HL-60/S4 treated with retinoic acid at 250 ng/mL for 4 days and 3 days (cell line): Measurements from ENCODE around the gene MAPKBP1.

Source experiments
- in situ Hi-C: fragments of 300-500 bp; cut with MboI; formaldehyde crosslinking; loops from 2 replicates; pipeline ENCODE4 v1.7.0; 2022; ENCODE audit warnings: low sequenced_read_pairs

MAPKBP1 gene

GRCh38 chr15:41862515-41863116 lies 88.3 kb downstream of the MAPKBP1 start:
- in situ Hi-C loops: no loop called here

GRCh38 chr15:41865490-41866055 lies 91.3 kb downstream of the MAPKBP1 start:
- in situ Hi-C loops: no loop called here

- in situ Hi-C loops: no loop called here
These were observed 92.0 kb downstream of the MAPKBP1 start for GRCh38 chr15:41866263-41866703.

GRCh38 chr15:41866872-41867579 lies 92.7 kb downstream of the MAPKBP1 start:
- in situ Hi-C loops: no loop called here

- in situ Hi-C loops: no loop called here
These were observed 94.0 kb downstream of the MAPKBP1 start for GRCh38 chr15:41868321-41868720.

- in situ Hi-C loops: no loop called here
These were observed 95.7 kb downstream of the MAPKBP1 start for GRCh38 chr15:41869770-41870688.

GRCh38 chr15:41870689-41871081 lies 96.4 kb downstream of the MAPKBP1 start:
- in situ Hi-C loops: no loop called here

- in situ Hi-C loops: no loop called here
These were observed 97.1 kb downstream of the MAPKBP1 start for GRCh38 chr15:41871175-41871905.

DNA sequence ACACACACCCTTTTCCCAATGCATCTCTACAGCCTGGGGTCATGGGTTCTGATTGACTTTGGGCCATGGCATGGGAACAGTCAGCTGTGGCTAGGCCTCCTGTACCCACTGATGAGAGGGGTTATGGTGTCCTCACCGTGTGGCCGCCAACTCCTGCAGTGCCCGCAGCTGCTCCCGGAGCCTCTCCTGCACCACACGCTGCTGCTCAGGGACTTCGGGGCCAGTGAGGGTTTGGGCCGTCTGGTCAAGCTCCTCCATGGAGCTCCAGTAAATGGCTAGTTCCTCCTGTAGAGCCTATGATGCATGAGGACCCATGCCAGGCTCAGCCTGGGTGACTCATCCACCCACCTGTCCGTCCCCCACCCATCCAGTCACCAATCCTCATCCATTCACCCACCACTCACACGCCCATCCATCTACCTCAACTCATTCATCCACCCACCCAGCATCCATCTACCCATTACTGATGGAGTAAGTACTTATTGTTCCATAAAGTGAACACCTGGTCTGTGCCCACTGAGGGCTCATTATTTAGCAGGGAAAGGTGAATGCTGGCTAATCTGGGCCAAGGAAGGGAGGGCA lies 98.0 kb downstream of the MAPKBP1 start:
- in situ Hi-C loops: no loop called here

DNA sequence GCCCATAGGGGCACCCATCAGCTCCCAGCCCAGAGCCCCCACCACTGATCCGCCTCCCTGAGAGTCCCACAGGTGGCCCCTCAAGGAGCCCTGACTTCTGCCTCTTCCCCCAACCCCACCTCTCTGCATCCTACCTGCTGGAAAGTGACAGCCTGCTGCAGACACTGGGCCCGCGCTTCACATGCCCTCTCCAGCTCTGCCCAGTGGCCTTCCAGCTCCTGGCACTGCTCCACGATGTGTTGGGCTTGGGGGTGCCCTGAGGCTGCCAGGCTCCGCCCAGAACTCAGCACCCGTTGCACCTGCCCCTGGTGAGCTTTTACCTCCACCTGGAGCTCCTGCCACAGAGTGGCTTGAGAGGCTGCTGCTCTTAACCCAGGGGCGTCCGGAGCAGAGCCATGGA lies 99.4 kb downstream of the MAPKBP1 start:
- in situ Hi-C loops: no loop called here

- in situ Hi-C loops: no loop called here
These were observed 100.5 kb downstream of the MAPKBP1 start for GRCh38 chr15:41874736-41875135.

GRCh38 chr15:41876007-41876406 lies 101.7 kb downstream of the MAPKBP1 start:
- in situ Hi-C loops: no loop called here

DNA sequence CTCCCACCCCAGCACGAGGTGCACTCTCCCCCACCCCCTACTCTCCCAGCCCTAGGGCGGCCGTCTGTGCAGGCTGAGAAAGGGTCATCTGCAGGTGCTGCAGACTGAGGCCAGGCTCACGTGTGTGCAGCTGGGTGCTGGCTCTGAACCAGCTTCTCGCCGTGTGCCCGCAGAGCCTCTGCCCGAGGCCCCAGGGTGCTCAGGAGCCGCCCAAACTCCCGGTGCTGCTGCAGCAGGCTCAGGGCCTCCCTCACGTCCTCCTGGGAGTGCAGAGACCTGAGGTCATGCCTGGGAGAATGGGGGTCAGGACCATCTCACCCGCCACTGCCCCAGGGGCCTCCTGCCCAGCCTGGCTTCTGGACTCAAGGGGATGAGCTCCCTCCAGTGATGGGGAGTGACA lies 102.4 kb downstream of the MAPKBP1 start:
- in situ Hi-C loops: no loop called here
